Limb (tissue), 2 donors: Measurements from ENCODE around the gene TADA2A.
A peak's percentile ranks its signal among the peaks of the same experiment; 100 is the strongest.

Experiments used
- DNase-seq, 2 donors: peaks; one replicate each; pipeline ENCODE4 v3.0.0-alpha.2; 2016; ENCODE audit errors: extremely low spot score in 2 of 2

Gene TADA2A

GRCh38 chr17:37406635-37407461, at the start of gene TADA2A, which contains the start of gene ACACA:
Gene TADA2A (plus strand): TSS chr17:37406886. CDS start chr17:37411366, 4,480 bp downstream.
Gene ACACA (minus strand): TSS chr17:37406836. CDS start chr17:37406299, 537 bp downstream.
- DNase-seq = peak; percentile 63 to 88

- peak; percentile 55 to 82 for DNase-seq
Observed at GRCh38 chr17:37358098-37358829, 48.4 kb upstream of the TADA2A start.

GRCh38 chr17:37358830-37359681, 47.6 kb upstream of the TADA2A start:
- peak; percentile 90 to 94 for DNase-seq

GRCh38 chr17:37359682-37360188, 47.0 kb upstream of the TADA2A start:
- no peak for DNase-seq

- no peak for DNase-seq
Observed at GRCh38 chr17:37360632-37361031, 46.1 kb upstream of the TADA2A start.

- DNase-seq = no peak
Observed at GRCh38 chr17:37361543-37361942, 45.1 kb upstream of the TADA2A start.

- DNase-seq = no peak
Observed at GRCh38 chr17:37365589-37365988, 41.1 kb upstream of the TADA2A start.

- DNase-seq = no peak
Observed at GRCh38 chr17:37368577-37368976, 38.1 kb upstream of the TADA2A start.

GRCh38 chr17:37373530-37374159, 33.0 kb upstream of the TADA2A start:
- DNase-seq = peak; percentile 68 to 82

GRCh38 chr17:37375706-37376105, 31.0 kb upstream of the TADA2A start, which contains the start of gene C17orf78:
Gene C17orf78 (plus strand): TSS chr17:37375985. CDS start chr17:37376093, 108 bp downstream.
- DNase-seq = no peak

- no peak for DNase-seq
Observed at GRCh38 chr17:37382056-37382455, 24.6 kb upstream of the TADA2A start.

GRCh38 chr17:37384560-37385149, 22.0 kb upstream of the TADA2A start:
- no peak for DNase-seq

- DNase-seq = no peak
Observed at GRCh38 chr17:37385474-37385990, 21.2 kb upstream of the TADA2A start.

GRCh38 chr17:37386462-37386861, 20.2 kb upstream of the TADA2A start:
- DNase-seq = no peak

GRCh38 chr17:37388266-37388665, 18.4 kb upstream of the TADA2A start:
- DNase-seq = no peak

GRCh38 chr17:37389160-37389559, 17.5 kb upstream of the TADA2A start:
- DNase-seq = no peak

GRCh38 chr17:37391146-37391545, 15.5 kb upstream of the TADA2A start:
- no peak for DNase-seq

GRCh38 chr17:37392024-37392590, 14.6 kb upstream of the TADA2A start:
- no peak for DNase-seq

- no peak for DNase-seq
Observed at GRCh38 chr17:37393352-37393751, 13.3 kb upstream of the TADA2A start.
